ENCODE results near the gene STATH.

GRCh38 chr4:69984030-69984443 is 11.7 kb upstream of the STATH start:
- TF ChIP-seq CTCF (IDR thresholded peaks at IDR 0.05; ENCODE audit: low read depth, low read length) (no peak), EZH2phosphoT487 (IDR thresholded peaks at IDR 0.05; ENCODE audit: low read depth) (no peak)

Measured in OCI-LY3 (cell line).